Hepatocyte (in vitro differentiated cells): ENCODE measurements around the gene IFNL4. TPM values are rescaled to one million over a fixed set of nuclear protein-coding genes. Genes with fewer than 3 reads are reported as not detected.
A peak's percentile ranks its signal among the peaks of the same experiment; 100 is the strongest.

Experiments used
- DNase-seq: peaks from one replicate; pipeline ENCODE4 v3.0.0-alpha.2; 2016; ENCODE audit warnings: low spot score
- H2AFZ ChIP-seq: fragments of 200-600 bp; sonication (generic); 2 replicates; pipeline ENCODE4 v1.6.0; 2016; ENCODE audit warnings: antibody characterized with exemption, mild to moderate bottlenecking
- H3K27ac ChIP-seq: fragments of 200-600 bp; sonication (generic); 2 replicates; pipeline ENCODE4 v1.5.1; 2016; ENCODE audit warnings: mild to moderate bottlenecking
- H3K27me3 ChIP-seq: fragments of 200-600 bp; sonication (generic); 2 replicates; pipeline ENCODE4 v1.6.1; 2016
- H3K36me3 ChIP-seq: fragments of 200-600 bp; sonication (generic); replicated peaks from 2 replicates; pipeline ENCODE4 v1.5.1; 2016; ENCODE audit warnings: low read depth; ENCODE audit not compliant: insufficient read depth
- H3K4me1 ChIP-seq: fragments of 200-600 bp; sonication (generic); 2 replicates; pipeline ENCODE4 v1.5.1; 2016; ENCODE audit warnings: mild to moderate bottlenecking, moderate library complexity; ENCODE audit not compliant: insufficient read depth
- H3K4me2 ChIP-seq: fragments of 200-600 bp; sonication (generic); 2 replicates; pipeline ENCODE4 v1.6.0; 2016
- H3K4me3 ChIP-seq: fragments of 200-600 bp; sonication (generic); 2 replicates; pipeline ENCODE4 v1.5.1; 2016; ENCODE audit warnings: mild to moderate bottlenecking
- H3K79me2 ChIP-seq: fragments of 200-600 bp; sonication (generic); 2 replicates; pipeline ENCODE4 v1.6.0; 2017; ENCODE audit warnings: mild to moderate bottlenecking
- H3K9me2 ChIP-seq: fragments of 200-600 bp; sonication (generic); replicated peaks from 2 replicates; pipeline ENCODE4 v1.6.0; 2017; ENCODE audit warnings: mild to moderate bottlenecking; ENCODE audit not compliant: insufficient read depth
- H3K9me3 ChIP-seq: fragments of 200-600 bp; sonication (generic); 2 replicates; pipeline ENCODE4 v1.5.1; 2016; ENCODE audit warnings: low read depth, mild to moderate bottlenecking
- H4K20me1 ChIP-seq: fragments of 200-600 bp; sonication (generic); 2 replicates; pipeline ENCODE4 v1.6.0; 2016; ENCODE audit warnings: mild to moderate bottlenecking; ENCODE audit not compliant: insufficient read depth, poor library complexity, severe bottlenecking
- EZH2 ChIP-seq: fragments of 200-600 bp; sonication (generic); IDR thresholded peaks from 2 replicates; pipeline ENCODE4 v1.6.1; 2016; ENCODE audit warnings: antibody characterized with exemption, mild to moderate bottlenecking, borderline replicate concordance
- EZH2phosphoT487 ChIP-seq: fragments of 200-600 bp; sonication (generic); IDR thresholded peaks from one replicate; pipeline ENCODE4 v1.6.1; 2018; ENCODE audit warnings: antibody characterized with exemption, mild to moderate bottlenecking, low read depth, moderate library complexity; ENCODE audit not compliant: unreplicated experiment, severe bottlenecking
- whole genome bisulfite sequencing: methylation state at CpG from one replicate; pipeline ENCODE4 v1.1.6; 2016; ENCODE audit warnings: low lambda C conversion rate; ENCODE audit errors: missing lambda C conversion rate; 5-methylcytosine and 5-hydroxymethylcytosine counted together
- polyA plus RNA-seq: library from polyadenylated mRNA; unstranded; fragments of >200 nt; fragmentation: Nextera tagmentation; extraction: Ambion mirVana; gene quantifications from 2 replicates; pipeline ENCODE4 v1.2.1, GENCODE V29; 2016
- total RNA-seq: library from RNA; depleted of rRNA; stranded (reverse); fragments of >200 nt; gene quantifications from 2 replicates; pipeline ENCODE4 v1.2.3, GENCODE V29; 2014
- TF ChIP-seq, protein P1 (sequence below): fragments of 200-600 bp; sonication (generic); IDR thresholded peaks from 2 replicates; pipeline ENCODE4 v1.5.1; 2016; ENCODE audit warnings: antibody characterized with exemption, mild to moderate bottlenecking; ENCODE audit not compliant: poor library complexity

Gene IFNL4
- total RNA-seq (not detected in 2 replicates), polyA plus RNA-seq (0.29 TPM in 1 of 2 replicates, not detected in the other)

DNA sequence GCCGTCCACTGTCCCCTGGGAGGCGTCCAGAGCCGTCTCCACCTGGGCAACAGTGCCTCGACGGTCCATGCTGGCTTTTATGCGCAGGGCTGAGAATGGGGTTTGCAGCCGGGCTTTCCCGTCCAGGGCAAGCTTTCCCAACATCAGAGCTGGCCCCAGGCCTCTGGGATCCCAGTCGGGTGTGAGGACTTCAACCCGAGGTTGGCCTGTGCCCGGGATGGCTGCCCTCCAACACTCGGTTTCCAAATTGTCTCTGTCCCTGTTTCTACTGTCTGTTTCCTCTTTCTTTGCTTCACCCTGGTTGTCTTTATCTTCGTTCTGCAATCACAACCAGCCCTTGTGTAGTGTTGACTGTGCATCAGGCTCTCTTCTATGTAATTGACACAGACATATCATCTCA lies at the start of gene IFNL4:
TSS of gene IFNL4 (minus strand) at position 51 of the 400 bp plus-strand sequence.
- no peak for DNase-seq
- H4K20me1 ChIP-seq, result no peaks in the 10 kb centered on the region
- no peaks in the 10 kb centered on the region for H3K9me2 ChIP-seq
- no peaks in the 10 kb centered on the region for H3K9me3 ChIP-seq
- 78% methylated on average over 13 of the region's 13 CpGs for WGBS
- TF ChIP-seq EZH2phosphoT487 (no peak), EZH2 (no peak)
- TF ChIP-seq, protein P1, sequence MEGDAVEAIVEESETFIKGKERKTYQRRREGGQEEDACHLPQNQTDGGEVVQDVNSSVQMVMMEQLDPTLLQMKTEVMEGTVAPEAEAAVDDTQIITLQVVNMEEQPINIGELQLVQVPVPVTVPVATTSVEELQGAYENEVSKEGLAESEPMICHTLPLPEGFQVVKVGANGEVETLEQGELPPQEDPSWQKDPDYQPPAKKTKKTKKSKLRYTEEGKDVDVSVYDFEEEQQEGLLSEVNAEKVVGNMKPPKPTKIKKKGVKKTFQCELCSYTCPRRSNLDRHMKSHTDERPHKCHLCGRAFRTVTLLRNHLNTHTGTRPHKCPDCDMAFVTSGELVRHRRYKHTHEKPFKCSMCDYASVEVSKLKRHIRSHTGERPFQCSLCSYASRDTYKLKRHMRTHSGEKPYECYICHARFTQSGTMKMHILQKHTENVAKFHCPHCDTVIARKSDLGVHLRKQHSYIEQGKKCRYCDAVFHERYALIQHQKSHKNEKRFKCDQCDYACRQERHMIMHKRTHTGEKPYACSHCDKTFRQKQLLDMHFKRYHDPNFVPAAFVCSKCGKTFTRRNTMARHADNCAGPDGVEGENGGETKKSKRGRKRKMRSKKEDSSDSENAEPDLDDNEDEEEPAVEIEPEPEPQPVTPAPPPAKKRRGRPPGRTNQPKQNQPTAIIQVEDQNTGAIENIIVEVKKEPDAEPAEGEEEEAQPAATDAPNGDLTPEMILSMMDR, result no peak
- H3K79me2 ChIP-seq, result no peaks in the 10 kb centered on the region
- H3K27ac ChIP-seq, result no peak within 1 kb of the TSS
- peaks cover 29% of the 10 kb centered on the region for H3K27me3 ChIP-seq
- no peak within 1 kb of the TSS for H2AFZ ChIP-seq
- no peaks in the 10 kb centered on the region for H3K36me3 ChIP-seq
- peak within 1 kb of the TSS; percentile 69 for H3K4me2 ChIP-seq
- no peak within 1 kb of the TSS for H3K4me3 ChIP-seq
- peaks cover 4% of the 10 kb centered on the region for H3K4me1 ChIP-seq

GRCh38 chr19:39297931-39298634 lies 49.4 kb upstream of the IFNL4 start:
- Histone ChIP-seq H3K9me3 (no peaks in the 10 kb centered on the region), H2AFZ (no peak overlapping the region), H3K9me2 (no peaks in the 10 kb centered on the region), H3K27me3 (no peaks in the 10 kb centered on the region), H3K36me3 (no peaks in the 10 kb centered on the region), H4K20me1 (no peaks in the 10 kb centered on the region), H3K4me1 (no peaks in the 10 kb centered on the region), H3K4me3 (no peak overlapping the region), H3K27ac (no peak overlapping the region), H3K4me2 (no peak overlapping the region), H3K79me2 (no peaks in the 10 kb centered on the region)
- TF ChIP-seq, protein P1, result no peak
- no peak for TF ChIP-seq EZH2
- 77% methylated on average over 16 of the region's 17 CpGs for WGBS
- DNase-seq, result no peak

DNA sequence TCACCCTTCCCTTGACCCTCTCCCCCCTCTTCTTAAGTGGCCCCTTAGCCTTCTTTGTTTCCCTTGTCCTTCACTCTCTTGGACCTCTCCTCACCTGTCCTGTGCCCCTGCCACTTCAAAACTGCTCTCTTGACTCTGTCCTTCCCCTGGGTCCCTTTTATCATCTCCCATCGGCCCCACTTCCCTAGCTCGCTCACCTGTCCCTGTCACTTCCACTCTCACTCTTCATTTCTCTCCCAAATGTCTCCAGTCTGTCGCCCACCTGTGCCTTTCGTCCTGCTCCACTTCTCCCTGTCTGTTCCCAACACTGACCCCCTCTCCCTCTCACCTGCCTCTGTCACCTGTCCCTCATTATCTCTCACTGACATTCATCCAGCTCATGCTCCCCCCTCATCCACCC lies 48.2 kb upstream of the IFNL4 start:
- Histone ChIP-seq H4K20me1 (no peaks in the 10 kb centered on the region), H3K9me2 (no peaks in the 10 kb centered on the region), H3K4me2 (no peak overlapping the region), H3K36me3 (no peaks in the 10 kb centered on the region), H3K27ac (no peak overlapping the region), H3K27me3 (no peaks in the 10 kb centered on the region), H3K4me3 (no peak overlapping the region), H3K4me1 (no peaks in the 10 kb centered on the region), H2AFZ (no peak overlapping the region), H3K9me3 (no peaks in the 10 kb centered on the region), H3K79me2 (no peaks in the 10 kb centered on the region)
- no peak for DNase-seq
- no peak for TF ChIP-seq EZH2
- no peak for TF ChIP-seq EZH2phosphoT487
- TF ChIP-seq, protein P1, result no peak
- 96% methylated on average over 4 of the region's 4 CpGs for WGBS
